Activated T-helper 1 cell treated with anti-CD3 and anti-CD28 coated beads, Interleukin-12 subunit alpha, Interleukin-12 subunit beta, Interleukin-2, Interleukin-4 antibody, amounts not matched to agents 30 ng/mL and 10 ng/mL and 1 ng/mL, durations not matched to agents 14 hours and 24 hours and 36 hours (primary cell): Measurements from ENCODE around the gene DBP. TPM values are rescaled to one million over a fixed set of nuclear protein-coding genes. Genes with fewer than 3 reads are reported as not detected.

Experiments used
- DNase-seq: peaks from one replicate; pipeline ENCODE4 v3.0.0; 2021; ENCODE audit warnings: low spot score
- H3K27ac Mint-ChIP-seq: one replicate; pipeline ENCODE4 v1.8.0; 2021; ENCODE audit warnings: mild to moderate bottlenecking, mixed read lengths
- H3K27me3 Mint-ChIP-seq: one replicate; pipeline ENCODE4 v1.8.0; 2022; ENCODE audit warnings: mild to moderate bottlenecking, moderate library complexity, mixed read lengths; ENCODE audit not compliant: insufficient read depth
- H3K36me3 Mint-ChIP-seq: one replicate; pipeline ENCODE4 v1.8.0; 2021; ENCODE audit warnings: low read depth, mixed read lengths
- H3K4me1 Mint-ChIP-seq: one replicate; pipeline ENCODE4 v1.8.0; 2021; ENCODE audit warnings: low read depth, mixed read lengths
- H3K4me3 Mint-ChIP-seq: one replicate; pipeline ENCODE4 v1.8.0; 2021; ENCODE audit warnings: mild to moderate bottlenecking, moderate library complexity, mixed read lengths
- H3K9me3 Mint-ChIP-seq: one replicate; pipeline ENCODE4 v1.8.0; 2021; ENCODE audit warnings: mixed read lengths
- intact Hi-C: fragments of 100-400 bp; cut with micrococcal nuclease; formaldehyde crosslinking; loops from one replicate; pipeline ENCODE4 v1.15.1; 2024
- total RNA-seq: library from RNA; stranded (reverse); gene quantifications from 2 replicates; pipeline ENCODE4 v1.2.3, GENCODE V29; 2022

DBP gene
- total RNA-seq, 1 donor from 2014 or later: 9.1 TPM

DNA sequence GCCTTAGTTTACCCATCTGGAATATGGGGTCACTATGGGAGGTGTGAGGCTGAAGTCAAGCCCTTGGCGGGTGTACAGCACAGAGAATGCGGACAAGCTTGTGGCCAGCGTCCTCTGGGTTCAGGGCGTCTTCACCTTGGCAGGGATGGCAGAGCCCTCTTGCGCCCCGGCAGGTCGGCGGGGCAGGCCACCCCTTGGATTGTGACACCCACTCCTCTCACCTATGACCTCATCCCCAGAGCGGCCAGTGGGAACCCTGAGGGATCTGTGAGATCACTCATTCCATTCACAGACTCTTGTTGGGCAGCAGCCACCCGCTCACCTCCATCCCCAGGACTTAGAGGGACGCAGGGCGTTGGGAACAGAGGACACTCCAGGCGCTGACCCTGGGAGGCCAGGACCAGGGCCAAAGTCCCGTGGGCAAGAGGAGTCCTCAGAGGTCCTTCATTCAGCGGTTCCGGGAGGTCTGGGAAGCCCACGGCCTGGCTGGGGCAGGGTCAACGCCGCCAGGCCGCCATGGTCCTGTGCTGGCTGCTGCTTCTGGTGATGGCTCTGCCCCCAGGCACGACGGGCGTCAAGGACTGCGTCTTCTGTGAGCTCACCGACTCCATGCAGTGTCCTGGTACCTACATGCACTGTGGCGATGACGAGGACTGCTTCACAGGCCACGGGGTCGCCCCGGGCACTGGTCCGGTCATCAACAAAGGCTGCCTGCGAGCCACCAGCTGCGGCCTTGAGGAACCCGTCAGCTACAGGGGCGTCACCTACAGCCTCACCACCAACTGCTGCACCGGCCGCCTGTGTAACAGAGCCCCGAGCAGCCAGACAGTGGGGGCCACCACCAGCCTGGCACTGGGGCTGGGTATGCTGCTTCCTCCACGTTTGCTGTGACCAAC lies 30.5 kb downstream of the DBP start, which contains the start of gene SPACA4:
Gene SPACA4 (plus strand): TSS at position 280 of the 896 bp plus-strand sequence. CDS start 237 bp downstream, at position 517.
- Mint-ChIP-seq H3K9me3 (no peaks in the 10 kb centered on the region), H3K27me3 (no peaks in the 10 kb centered on the region), H3K27ac (no peak within 1 kb of the TSS), H3K4me1 (no peaks in the 10 kb centered on the region), H3K4me3 (no peak within 1 kb of the TSS), H3K36me3 (peaks cover 2% of the 10 kb centered on the region)
- intact Hi-C loops: no loop called here
- DNase-seq: no peak

GRCh38 chr19:48603850-48604249 lies 33.3 kb downstream of the DBP start:
- Mint-ChIP-seq H3K9me3 (no peaks in the 10 kb centered on the region), H3K27me3 (no peaks in the 10 kb centered on the region), H3K4me3 (no peak overlapping the region), H3K36me3 (peaks cover under 1% of the 10 kb centered on the region), H3K27ac (no peak overlapping the region), H3K4me1 (no peaks in the 10 kb centered on the region)
- intact Hi-C loops: no loop called here
- no peak for DNase-seq

DNA sequence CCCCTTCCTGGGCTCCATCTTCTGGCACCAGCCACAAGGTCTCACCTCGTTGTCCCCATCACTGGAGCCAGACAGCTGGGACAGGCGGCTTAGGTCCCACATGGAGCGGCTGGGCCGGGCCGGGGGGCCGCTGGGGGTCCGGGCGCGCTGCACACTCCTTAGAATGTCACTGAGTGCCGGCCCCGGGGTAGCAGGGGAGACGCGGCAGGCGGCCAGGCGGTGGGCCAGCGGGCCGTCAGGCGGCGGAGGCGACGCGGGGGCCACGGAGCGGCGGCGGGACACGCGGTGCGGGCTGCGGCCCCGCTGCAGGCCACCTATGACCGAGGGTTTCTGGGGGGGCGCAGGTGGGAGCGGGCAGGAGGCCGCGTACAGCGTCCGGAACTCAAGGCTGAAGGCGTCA lies 33.7 kb downstream of the DBP start:
- no peak for DNase-seq
- H3K27ac Mint-ChIP-seq: no peak overlapping the region
- no peaks in the 10 kb centered on the region for H3K36me3 Mint-ChIP-seq
- no peaks in the 10 kb centered on the region for H3K9me3 Mint-ChIP-seq
- H3K4me3 Mint-ChIP-seq: no peak overlapping the region
- intact Hi-C loops: no loop called here
- H3K27me3 Mint-ChIP-seq: no peaks in the 10 kb centered on the region
- no peaks in the 10 kb centered on the region for H3K4me1 Mint-ChIP-seq

DNA sequence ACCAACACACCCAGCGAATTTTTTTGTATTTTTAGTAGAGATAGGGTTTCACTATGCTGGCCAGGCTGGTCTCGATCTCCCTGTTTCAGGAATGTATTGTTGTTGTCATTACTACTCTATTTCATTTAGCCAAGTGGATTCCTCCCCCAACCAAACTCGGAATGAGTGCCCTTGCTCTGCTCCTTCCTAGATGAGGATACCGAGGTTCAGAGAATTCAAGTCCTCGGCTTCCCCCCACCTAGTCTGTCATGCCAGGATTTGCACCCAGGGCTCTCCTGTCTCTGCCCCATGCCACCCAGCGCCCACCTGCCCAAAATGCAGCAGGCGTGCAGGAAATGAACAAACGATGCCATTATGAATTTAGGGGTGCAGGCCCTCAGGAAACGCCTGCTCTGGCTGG lies 34.2 kb downstream of the DBP start:
- intact Hi-C loops: no loop called here
- H3K36me3 Mint-ChIP-seq: no peaks in the 10 kb centered on the region
- H3K4me3 Mint-ChIP-seq: no peak overlapping the region
- no peak overlapping the region for H3K27ac Mint-ChIP-seq
- no peaks in the 10 kb centered on the region for H3K27me3 Mint-ChIP-seq
- no peak for DNase-seq
- H3K4me1 Mint-ChIP-seq: no peaks in the 10 kb centered on the region
- no peaks in the 10 kb centered on the region for H3K9me3 Mint-ChIP-seq

- H3K36me3 Mint-ChIP-seq: no peaks in the 10 kb centered on the region
- H3K27me3 Mint-ChIP-seq: no peaks in the 10 kb centered on the region
- H3K27ac Mint-ChIP-seq: no peak overlapping the region
- no peaks in the 10 kb centered on the region for H3K4me1 Mint-ChIP-seq
- no peak overlapping the region for H3K4me3 Mint-ChIP-seq
- H3K9me3 Mint-ChIP-seq: no peaks in the 10 kb centered on the region
- DNase-seq: no peak
- intact Hi-C loops: no loop called here
These were observed 36.3 kb downstream of the DBP start for GRCh38 chr19:48600679-48601417.

- no peak overlapping the region for H3K27ac Mint-ChIP-seq
- no peaks in the 10 kb centered on the region for H3K9me3 Mint-ChIP-seq
- no peaks in the 10 kb centered on the region for H3K36me3 Mint-ChIP-seq
- H3K4me1 Mint-ChIP-seq: no peaks in the 10 kb centered on the region
- intact Hi-C loops: no loop called here
- no peak for DNase-seq
- H3K27me3 Mint-ChIP-seq: no peaks in the 10 kb centered on the region
- no peak overlapping the region for H3K4me3 Mint-ChIP-seq
These were observed 38.0 kb downstream of the DBP start for GRCh38 chr19:48598996-48599700.

GRCh38 chr19:48596679-48597465 lies 40.3 kb downstream of the DBP start:
- no peak for DNase-seq
- peak overlapping the region; percentile 79 for H3K4me3 Mint-ChIP-seq
- no peaks in the 10 kb centered on the region for H3K36me3 Mint-ChIP-seq
- H3K27ac Mint-ChIP-seq: peak overlapping the region; percentile 71
- H3K9me3 Mint-ChIP-seq: no peaks in the 10 kb centered on the region
- intact Hi-C loops: no loop called here
- no peaks in the 10 kb centered on the region for H3K4me1 Mint-ChIP-seq
- no peaks in the 10 kb centered on the region for H3K27me3 Mint-ChIP-seq

DNA sequence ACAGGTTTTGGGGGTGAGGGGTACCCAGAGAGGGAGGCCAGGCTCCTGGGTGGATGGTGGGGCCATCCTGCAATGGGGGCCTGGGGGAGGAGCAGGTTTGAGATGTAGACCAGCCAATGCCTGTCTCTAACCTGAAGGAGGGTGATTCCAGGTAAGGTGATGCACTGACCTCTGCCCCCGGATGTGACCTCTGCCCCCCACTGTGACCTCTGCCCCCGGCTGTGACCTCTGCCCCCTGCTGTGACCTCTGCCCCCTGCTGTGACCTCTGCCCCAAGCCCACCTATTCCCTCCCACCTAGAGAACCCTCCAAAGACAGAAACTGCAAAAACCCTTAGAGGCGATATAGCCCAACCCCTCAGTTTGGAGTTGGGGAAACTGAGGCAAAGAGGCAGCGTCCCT lies 40.9 kb downstream of the DBP start:
- no peaks in the 10 kb centered on the region for H3K9me3 Mint-ChIP-seq
- no peaks in the 10 kb centered on the region for H3K4me1 Mint-ChIP-seq
- intact Hi-C loops: no loop called here
- no peaks in the 10 kb centered on the region for H3K36me3 Mint-ChIP-seq
- H3K27me3 Mint-ChIP-seq: no peaks in the 10 kb centered on the region
- peak overlapping the region; percentile 44 for H3K27ac Mint-ChIP-seq
- no peak for DNase-seq
- peak overlapping the region; percentile 79 for H3K4me3 Mint-ChIP-seq

- peak overlapping the region; percentile 79 for H3K4me3 Mint-ChIP-seq
- H3K27me3 Mint-ChIP-seq: no peaks in the 10 kb centered on the region
- intact Hi-C loops: no loop called here
- no peaks in the 10 kb centered on the region for H3K4me1 Mint-ChIP-seq
- H3K27ac Mint-ChIP-seq: peak overlapping the region; percentile 44
- H3K9me3 Mint-ChIP-seq: no peaks in the 10 kb centered on the region
- no peaks in the 10 kb centered on the region for H3K36me3 Mint-ChIP-seq
- no peak for DNase-seq
These were observed 41.3 kb downstream of the DBP start for GRCh38 chr19:48595833-48596232.

DNA sequence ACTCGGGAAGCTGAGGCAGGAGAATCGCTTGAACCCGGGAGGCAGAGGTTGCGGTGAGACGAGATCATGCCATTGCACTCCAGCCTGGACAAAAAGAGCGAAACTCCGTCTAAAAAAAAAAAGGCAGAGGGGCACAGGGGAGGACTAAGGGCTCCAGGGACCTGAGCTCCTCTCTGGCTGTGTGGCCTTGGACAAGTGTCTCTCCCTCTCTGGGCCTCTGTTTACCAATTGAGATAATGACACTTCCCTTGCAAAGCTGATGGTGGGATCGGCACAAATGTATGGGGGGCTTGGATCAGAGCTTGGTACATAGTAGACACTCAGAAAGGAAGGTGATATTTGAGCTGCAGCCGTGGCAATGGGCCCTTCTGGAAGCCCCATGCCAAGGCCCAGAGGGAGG lies 42.0 kb downstream of the DBP start:
- no peaks in the 10 kb centered on the region for H3K4me1 Mint-ChIP-seq
- intact Hi-C loops: no loop called here
- peak overlapping the region; percentile 69 for H3K27ac Mint-ChIP-seq
- no peaks in the 10 kb centered on the region for H3K36me3 Mint-ChIP-seq
- peak overlapping the region; percentile 48 for H3K4me3 Mint-ChIP-seq
- no peak for DNase-seq
- H3K27me3 Mint-ChIP-seq: no peaks in the 10 kb centered on the region
- H3K9me3 Mint-ChIP-seq: no peaks in the 10 kb centered on the region

GRCh38 chr19:48591021-48591420 lies 46.2 kb downstream of the DBP start:
- peaks cover 10% of the 10 kb centered on the region for H3K4me1 Mint-ChIP-seq
- H3K27ac Mint-ChIP-seq: no peak overlapping the region
- H3K4me3 Mint-ChIP-seq: no peak overlapping the region
- H3K36me3 Mint-ChIP-seq: no peaks in the 10 kb centered on the region
- no peaks in the 10 kb centered on the region for H3K9me3 Mint-ChIP-seq
- H3K27me3 Mint-ChIP-seq: no peaks in the 10 kb centered on the region
- intact Hi-C loops: no loop called here
- DNase-seq: no peak

GRCh38 chr19:48588670-48589401 lies 48.3 kb downstream of the DBP start:
- peak; percentile 81 for DNase-seq
- no peaks in the 10 kb centered on the region for H3K27me3 Mint-ChIP-seq
- intact Hi-C loops: loop anchor here (1.0 to 2.0 kb wide), 3 partner anchors 30 to 198 kb away; partner anchors contain the start of genes KDELR1, RPL18 and SPHK2

More at GRCh38 chr19:48588670-48589401, 48.3 kb downstream of the DBP start:
- Mint-ChIP-seq H3K4me1 (peaks cover 16% of the 10 kb centered on the region), H3K9me3 (no peaks in the 10 kb centered on the region), H3K27ac (peak overlapping the region; percentile 60), H3K36me3 (peaks cover 1% of the 10 kb centered on the region), H3K4me3 (peak overlapping the region; percentile 63)
